ENCODE data around the gene MPG. TPM values are rescaled to one million over a fixed set of nuclear protein-coding genes. Genes with fewer than 3 reads are reported as not detected.
"Not testable (repeated sequence)": the region's sequence is repeated elsewhere in the genome, so short reads cannot be mapped to it uniquely, and the experiment has no call there.

The MPG gene
- polyA plus RNA-seq, 1 experiment: 47.3 TPM

GRCh38 chr16:44655-45054 lies 33.4 kb upstream of the MPG start:
- ChIA-PET CTCF (interaction anchor here (0.6 to 1.6 kb wide), 2 partner anchors 9 to 21 kb away, joined by 3 to 4 read pairs; partner anchors contain the start of gene POLR3K), POLR2A (no interaction called here)
- Histone ChIP-seq H3K9me3 (ENCODE audit: control insufficient read depth, insufficient read depth, low read length) (no peaks in the 10 kb centered on the region; the same call in 1 of the 2 replicates), H3K4me3 (ENCODE audit: low read depth, low read length) (no peak overlapping the region), H3K27ac (ENCODE audit: low read depth, low read length) (no peak overlapping the region), H3K27me3 (ENCODE audit: control insufficient read depth, insufficient read depth, low read length) (no peaks in the 10 kb centered on the region)
- no peak for TF ChIP-seq CTCF (IDR thresholded peaks at IDR 0.05; ENCODE audit: low read depth, low read length)
- DNase-seq (ENCODE audit: low read depth, low spot score): no peak

GRCh38 chr16:45454-45853 lies 32.6 kb upstream of the MPG start:
- Histone ChIP-seq H3K4me3 (ENCODE audit: low read depth, low read length) (no peak overlapping the region), H3K9me3 (ENCODE audit: control insufficient read depth, insufficient read depth, low read length) (no peaks in the 10 kb centered on the region; the same call in 1 of the 2 replicates), H3K27me3 (ENCODE audit: control insufficient read depth, insufficient read depth, low read length) (no peaks in the 10 kb centered on the region), H3K27ac (ENCODE audit: low read depth, low read length) (peak overlapping the region; percentile 3)
- DNase-seq (ENCODE audit: low read depth, low spot score): no peak
- CTCF ChIA-PET: interaction anchor here (1.6 kb wide), 1 partner anchor 20 kb away, joined by 3 read pairs; no protein-coding TSS in a partner anchor
- no peak for TF ChIP-seq CTCF (IDR thresholded peaks at IDR 0.05; ENCODE audit: low read depth, low read length)
- POLR2A ChIA-PET: no interaction called here

GRCh38 chr16:46510-46909 lies 31.5 kb upstream of the MPG start:
- H3K4me3 ChIP-seq (ENCODE audit: low read depth, low read length); H3K27ac ChIP-seq (ENCODE audit: low read depth, low read length); DNase-seq (ENCODE audit: low read depth, low spot score); POLR2A ChIA-PET; CTCF ChIA-PET; H3K9me3 ChIP-seq (ENCODE audit: control insufficient read depth, insufficient read depth, low read length); H3K27me3 ChIP-seq (ENCODE audit: control insufficient read depth, insufficient read depth, low read length): not testable (repeated sequence)

- ChIA-PET CTCF (no interaction called here), POLR2A (no interaction called here)
- Histone ChIP-seq H3K27ac (ENCODE audit: low read depth, low read length) (no peak overlapping the region), H3K27me3 (ENCODE audit: control insufficient read depth, insufficient read depth, low read length) (no peaks in the 10 kb centered on the region), H3K4me3 (ENCODE audit: low read depth, low read length) (no peak overlapping the region), H3K9me3 (ENCODE audit: control insufficient read depth, insufficient read depth, low read length) (no peaks in the 10 kb centered on the region)
- DNase-seq (ENCODE audit: low read depth, low spot score): no peak
- TF ChIP-seq CTCF (IDR thresholded peaks at IDR 0.05; ENCODE audit: low read depth, low read length): no peak
Observed at GRCh38 chr16:47234-47633, 30.8 kb upstream of the MPG start.

- no peak for DNase-seq (ENCODE audit: low read depth, low spot score)
- no peak overlapping the region for H3K4me3 ChIP-seq (ENCODE audit: low read depth, low read length)
- POLR2A ChIA-PET: no interaction called here
- CTCF ChIA-PET: no interaction called here
- no peaks in the 10 kb centered on the region for H3K27me3 ChIP-seq (ENCODE audit: control insufficient read depth, insufficient read depth, low read length)
- TF ChIP-seq CTCF (IDR thresholded peaks at IDR 0.05; ENCODE audit: low read depth, low read length): no peak
- no peaks in the 10 kb centered on the region; the same call in 1 of the 2 replicates for H3K9me3 ChIP-seq (ENCODE audit: control insufficient read depth, insufficient read depth, low read length)
- H3K27ac ChIP-seq (ENCODE audit: low read depth, low read length): no peak overlapping the region
Observed at GRCh38 chr16:50769-51591, 27.0 kb upstream of the MPG start.
